ENCODE data around the gene ANKMY1. TPM values are rescaled to one million over a fixed set of nuclear protein-coding genes. Genes with fewer than 3 reads are reported as not detected.
A peak's percentile ranks its signal among the peaks of the same experiment; 100 is the strongest.

Gene ANKMY1
- total and polyA plus RNA-seq, 2 of the 13 experiments (the other 11 are each of a cell fraction or from before 2014, with no cell fraction given) = 11.7 to 18.8 TPM

GRCh38 chr2:240604291-240604938, 46.6 kb upstream of the ANKMY1 start:
- peaks cover 70% of the 10 kb centered on the region for H3K4me1 ChIP-seq (ENCODE audit: insufficient read depth, low read length)
- peak overlapping the region; percentile 91 for H3K4me2 ChIP-seq (ENCODE audit: low read depth, low read length)
- no peaks in the 10 kb centered on the region for H3K36me3 ChIP-seq (replicated peaks in 1 of 2; ENCODE audit: control insufficient read depth in 1 of 2, insufficient read depth in 2 of 2, low read length in 2 of 2)
- FAIRE-seq (peak; percentile 95), DNase-seq (ENCODE audit: low spot score) (peak; percentile 96), ATAC-seq (peak; percentile 90)
- ChIA-PET POLR2A (interaction anchor here (0.8 to 9.7 kb wide), 14 partner anchors 8 to 270 kb away, joined by 3 to 147 read pairs (median 4); partner anchors contain the start of genes CAPN10, DUSP28, GPR35 and RNPEPL1), CTCF (ENCODE audit: low intra/inter-chr PET ratio, low total read pairs) (interaction anchor here (0.9 to 1.6 kb wide), 5 partner anchors 18 to 91 kb away, joined by 3 to 7 read pairs (median 4); partner anchors contain the start of genes CAPN10 and GPR35)
- H3K9ac ChIP-seq (ENCODE audit: insufficient read depth, low read depth, low read length) = peak overlapping the region; percentile 78
- 2% methylated on average over 9 of the region's 11 CpGs for WGBS (ENCODE audit: low lambda C conversion rate)
- H3K27me3 ChIP-seq (ENCODE audit: control insufficient read depth in 1 of 2, insufficient read depth in 2 of 2, low read length in 2 of 2) = no peaks in the 10 kb centered on the region
- peak overlapping the region; percentile 66 to 74 (median 68) for H3K4me3 ChIP-seq (replicated peaks in 1 of 3; ENCODE audit: insufficient read depth in 1 of 3, low read depth in 2 of 3, low read length in 3 of 3)
- in situ Hi-C loops (cut with HindIII; ENCODE audit: extremely low pct_ligation_motif_present, low pct_unique_long_range_greater_than_20kb) = no loop called here
- 0 out of 2 replicates have a peak, but pooled peaks cover 7% of the 10 kb centered on the region for H4K20me1 ChIP-seq (ENCODE audit: insufficient read depth, low read length)
- peaks cover 41% of the 10 kb centered on the region for H3K79me2 ChIP-seq (ENCODE audit: insufficient read depth, low read length)
- peak overlapping the region; percentile 91 for H3K27ac ChIP-seq (ENCODE audit: extremely low read length, insufficient read depth, low read length)
- intact Hi-C loops (cut with micrococcal nuclease; ENCODE audit: unreplicated experiment) = loop anchor here (1.0 to 10.0 kb wide), 2 partner anchors 18 to 230 kb away; partner anchors contain the start of gene CAPN10
- H2AFZ ChIP-seq (ENCODE audit: low read length) = peak overlapping the region; percentile 20
- no peaks in the 10 kb centered on the region for H3K9me3 ChIP-seq (ENCODE audit: low read length)
- TSS peak; percentile 95 for BruUV-seq (replicated peaks)
- TF ChIP-seq ZNF326 (CRISPR knock-in tag; IDR thresholded peaks at IDR 0.05; ENCODE audit: borderline replicate concordance) (no peak), HOXA7 (CRISPR knock-in tag; IDR thresholded peaks at IDR 0.05) (no peak), HCFC1 (IDR thresholded peaks at IDR 0.05; ENCODE audit: low read depth, low read length) (peak; percentile 34), TOE1 (CRISPR knock-in tag; IDR thresholded peaks at IDR 0.05) (no peak), ZNF138 (CRISPR knock-in tag; IDR thresholded peaks at IDR 0.05; ENCODE audit: low read depth) (no peak), PAWR (CRISPR knock-in tag; IDR thresholded peaks at IDR 0.05; ENCODE audit: borderline replicate concordance) (0 out of 2 replicates have a peak, but pooled peaks have one; percentile 2), ZKSCAN8 (CRISPR knock-in tag; IDR thresholded peaks at IDR 0.05; ENCODE audit: borderline replicate concordance) (0 out of 2 replicates have a peak, but pooled peaks have one; percentile 33), ZNF18 (CRISPR knock-in tag; IDR thresholded peaks at IDR 0.05; ENCODE audit: insufficient replicate concordance) (no peak), NFE2 (CRISPR knock-in tag; IDR thresholded peaks at IDR 0.05) (no peak), CSRNP2 (CRISPR knock-in tag; conservative IDR thresholded peaks at IDR 0.05; ENCODE audit: low read depth) (no peak), CEBPB (IDR thresholded peaks at IDR 0.05; ENCODE audit: borderline replicate concordance, low read depth, low read length) (no peak), ASH2L (IDR thresholded peaks at IDR 0.05; ENCODE audit: insufficient read length, low read depth, low read length) (peak; percentile 90), BHLHE40 (IDR thresholded peaks at IDR 0.05; ENCODE audit: low read length) (peak; percentile 56), HOXA3 (CRISPR knock-in tag; IDR thresholded peaks at IDR 0.05) (peak; percentile 86), ZNF501 (CRISPR knock-in tag; IDR thresholded peaks at IDR 0.05) (no peak), PAXIP1 (CRISPR knock-in tag; conservative IDR thresholded peaks at IDR 0.05) (peak; percentile 83), ZNF572 (CRISPR knock-in tag; IDR thresholded peaks at IDR 0.05) (no peak; the same call in 1 of the 2 replicates), KDM3A (CRISPR knock-in tag; IDR thresholded peaks at IDR 0.05; ENCODE audit: low read depth) (peak; percentile 62; the same call in 1 of the 2 replicates)

Measured in HepG2 (cell line).